ENCODE results near the gene C10orf105. TPM values are rescaled to one million over a fixed set of nuclear protein-coding genes. Genes with fewer than 3 reads are reported as not detected.
A peak's percentile ranks its signal among the peaks of the same experiment; 100 is the strongest.

Gene C10orf105
- total RNA-seq, 2 donors from 2014 or later: 0.14 TPM; not detected in 1

DNA sequence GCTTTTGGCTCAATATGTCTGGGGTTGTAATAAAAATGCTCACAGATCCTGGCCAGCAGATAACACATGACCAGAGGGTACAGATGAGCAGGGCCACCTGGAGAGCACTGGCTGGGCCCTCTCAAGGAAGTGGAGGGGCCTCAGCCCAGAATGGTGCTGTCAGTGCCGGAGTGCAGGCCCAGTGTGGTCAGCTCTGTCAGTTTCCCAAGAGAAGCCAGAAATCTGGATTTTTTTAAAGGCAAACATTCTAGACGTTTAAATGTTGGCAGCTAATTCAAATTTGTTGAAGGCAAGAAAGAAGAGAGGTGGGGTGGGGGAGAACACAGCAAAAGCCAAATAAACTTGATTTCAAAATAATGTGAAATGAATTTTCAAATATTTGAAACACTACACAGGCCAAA, 2.0 kb downstream of the C10orf105 start:
- Histone ChIP-seq H3K27me3 (replicated peaks; ENCODE audit: insufficient read depth) (no peaks in the 10 kb centered on the region), H3K27ac (peak overlapping the region in 1 of 2 donors; percentile 31), H3K4me1 (ENCODE audit: control insufficient read depth in 1 of 2, low read depth in 2 of 2) (peaks cover 33 to 54% of the 10 kb centered on the region in 2 donors)

GRCh38 chr10:71717056-71717455, 2.5 kb downstream of the C10orf105 start:
- Histone ChIP-seq H3K27ac (no peak overlapping the region), H3K9me3 (no peaks in the 10 kb centered on the region), H3K4me1 (ENCODE audit: control insufficient read depth in 1 of 2, low read depth in 2 of 2) (peaks cover 34 to 56% of the 10 kb centered on the region in 2 donors), H3K4me3 (no peak overlapping the region), H3K36me3 (no peaks in the 10 kb centered on the region), H3K27me3 (replicated peaks; ENCODE audit: insufficient read depth) (no peaks in the 10 kb centered on the region)
- no peak for ATAC-seq (ENCODE audit: insufficient number of reproducible peaks, low FRiP score, low read depth)
- TF ChIP-seq, protein P1, sequence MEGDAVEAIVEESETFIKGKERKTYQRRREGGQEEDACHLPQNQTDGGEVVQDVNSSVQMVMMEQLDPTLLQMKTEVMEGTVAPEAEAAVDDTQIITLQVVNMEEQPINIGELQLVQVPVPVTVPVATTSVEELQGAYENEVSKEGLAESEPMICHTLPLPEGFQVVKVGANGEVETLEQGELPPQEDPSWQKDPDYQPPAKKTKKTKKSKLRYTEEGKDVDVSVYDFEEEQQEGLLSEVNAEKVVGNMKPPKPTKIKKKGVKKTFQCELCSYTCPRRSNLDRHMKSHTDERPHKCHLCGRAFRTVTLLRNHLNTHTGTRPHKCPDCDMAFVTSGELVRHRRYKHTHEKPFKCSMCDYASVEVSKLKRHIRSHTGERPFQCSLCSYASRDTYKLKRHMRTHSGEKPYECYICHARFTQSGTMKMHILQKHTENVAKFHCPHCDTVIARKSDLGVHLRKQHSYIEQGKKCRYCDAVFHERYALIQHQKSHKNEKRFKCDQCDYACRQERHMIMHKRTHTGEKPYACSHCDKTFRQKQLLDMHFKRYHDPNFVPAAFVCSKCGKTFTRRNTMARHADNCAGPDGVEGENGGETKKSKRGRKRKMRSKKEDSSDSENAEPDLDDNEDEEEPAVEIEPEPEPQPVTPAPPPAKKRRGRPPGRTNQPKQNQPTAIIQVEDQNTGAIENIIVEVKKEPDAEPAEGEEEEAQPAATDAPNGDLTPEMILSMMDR (IDR thresholded peaks at IDR 0.05): no peak
- no peak for DNase-seq (ENCODE audit: low spot score)

More for the DNA sequence above, 2.0 kb downstream of the C10orf105 start:
- Histone ChIP-seq H3K36me3 (no peaks in the 10 kb centered on the region), H3K9me3 (no peaks in the 10 kb centered on the region), H3K4me3 (no peak overlapping the region)
- DNase-seq (ENCODE audit: low spot score) (no peak), ATAC-seq (ENCODE audit: insufficient number of reproducible peaks, low FRiP score, low read depth) (no peak)
- TF ChIP-seq, protein P1 (IDR thresholded peaks at IDR 0.05): no peak

DNA sequence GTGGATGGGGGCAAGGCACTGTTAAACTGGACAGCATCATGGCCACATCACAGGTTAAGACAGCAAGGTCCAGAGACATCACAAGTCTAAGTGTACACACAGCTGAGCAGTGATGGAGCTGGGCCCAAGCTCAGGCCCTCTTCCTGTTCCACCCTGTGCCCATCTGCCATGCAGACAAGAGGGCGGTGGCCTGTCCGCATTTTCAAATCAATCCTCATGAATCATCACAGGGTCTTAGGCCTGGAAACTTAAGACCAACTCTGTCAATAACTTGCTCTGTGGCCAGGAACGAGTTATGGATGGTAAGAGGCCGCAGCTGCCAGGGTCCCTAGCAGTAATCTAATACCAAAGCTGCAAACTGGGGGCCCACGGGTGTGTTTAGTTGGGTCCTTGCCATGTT, 3.2 kb downstream of the C10orf105 start:
- Histone ChIP-seq H3K4me3 (no peak overlapping the region), H3K27me3 (replicated peaks; ENCODE audit: insufficient read depth) (no peaks in the 10 kb centered on the region), H3K4me1 (ENCODE audit: control insufficient read depth in 1 of 2, low read depth in 2 of 2) (peaks cover 34 to 56% of the 10 kb centered on the region in 2 donors), H3K27ac (no peak overlapping the region), H3K9me3 (no peaks in the 10 kb centered on the region), H3K36me3 (no peaks in the 10 kb centered on the region)
- DNase-seq (ENCODE audit: low spot score): no peak
- TF ChIP-seq, protein P1 (IDR thresholded peaks at IDR 0.05): no peak
- no peak for ATAC-seq (ENCODE audit: insufficient number of reproducible peaks, low FRiP score, low read depth)

GRCh38 chr10:71715860-71716259, 3.7 kb downstream of the C10orf105 start:
- no peak overlapping the region for H3K27ac ChIP-seq

GRCh38 chr10:71715026-71715425, 4.6 kb downstream of the C10orf105 start:
- TF ChIP-seq, protein P1 (IDR thresholded peaks at IDR 0.05): no peak
- Histone ChIP-seq H3K27me3 (replicated peaks; ENCODE audit: insufficient read depth) (no peaks in the 10 kb centered on the region), H3K4me3 (no peak overlapping the region), H3K36me3 (no peaks in the 10 kb centered on the region), H3K9me3 (no peaks in the 10 kb centered on the region), H3K27ac (peak overlapping the region in 1 of 2 donors; percentile 11), H3K4me1 (ENCODE audit: control insufficient read depth in 1 of 2, low read depth in 2 of 2) (peaks cover 34 to 56% of the 10 kb centered on the region in 2 donors)
- DNase-seq (ENCODE audit: low spot score) (no peak), ATAC-seq (ENCODE audit: insufficient number of reproducible peaks, low FRiP score, low read depth) (no peak)

More at GRCh38 chr10:71715860-71716259, 3.7 kb downstream of the C10orf105 start:
- H3K4me1 ChIP-seq (ENCODE audit: control insufficient read depth in 1 of 2, low read depth in 2 of 2): peaks cover 34 to 56% of the 10 kb centered on the region in 2 donors
- ATAC-seq (ENCODE audit: insufficient number of reproducible peaks, low FRiP score, low read depth): no peak
- DNase-seq (ENCODE audit: low spot score): no peak
- H3K9me3 ChIP-seq: no peaks in the 10 kb centered on the region
- H3K27me3 ChIP-seq (replicated peaks; ENCODE audit: insufficient read depth): no peaks in the 10 kb centered on the region
- H3K4me3 ChIP-seq: no peak overlapping the region
- TF ChIP-seq, protein P1 (IDR thresholded peaks at IDR 0.05): no peak
- no peaks in the 10 kb centered on the region for H3K36me3 ChIP-seq
